Esophagus (tissue), 2 donors: Measurements from ENCODE around the gene EIF4G3. TPM values are rescaled to one million over a fixed set of nuclear protein-coding genes. Genes with fewer than 3 reads are reported as not detected.
"Not testable (repeated sequence)": the region's sequence is repeated elsewhere in the genome, so short reads cannot be mapped to it uniquely, and the experiment has no call there.

ENCODE experiments used
- H3K27ac ChIP-seq, 2 donors: one replicate each; pipeline ENCODE4 v1.5.1; 2013; ENCODE audit warnings: low read depth in 2 of 2, mild to moderate bottlenecking in 2 of 2, inconsistent platforms in 1 of 2, low read length in 1 of 2, moderate library complexity in 1 of 2
- H3K27me3 ChIP-seq, 2 donors: one replicate each; pipeline ENCODE4 v1.6.1; 2013; ENCODE audit warnings: low read length in 2 of 2, control low read depth in 1 of 2, mild to moderate bottlenecking in 1 of 2; ENCODE audit not compliant: insufficient read depth in 2 of 2, control insufficient read depth in 1 of 2
- H3K36me3 ChIP-seq, 2 donors: one replicate each; pipeline ENCODE4 v1.6.1; 2013; ENCODE audit warnings: low read length in 1 of 2; ENCODE audit not compliant: control insufficient read depth in 2 of 2, insufficient read depth in 2 of 2
- H3K4me1 ChIP-seq, 2 donors: one replicate each; pipeline ENCODE4 v1.6.1; 2013; ENCODE audit warnings: low read length in 1 of 2; ENCODE audit not compliant: control insufficient read depth in 2 of 2, insufficient read depth in 2 of 2
- H3K4me3 ChIP-seq, 2 donors: one replicate each; pipeline ENCODE4 v1.5.1; 2013; ENCODE audit warnings: low read length in 2 of 2, mild to moderate bottlenecking in 2 of 2, low read depth in 1 of 2, moderate library complexity in 1 of 2
- H3K9me3 ChIP-seq, 2 donors: one replicate each; pipeline ENCODE4 v1.6.1; 2013; ENCODE audit warnings: mild to moderate bottlenecking in 2 of 2, low read depth in 1 of 2, low read length in 1 of 2, moderate library complexity in 1 of 2; ENCODE audit not compliant: control insufficient read depth in 2 of 2, insufficient read depth in 1 of 2
- WGBS, 2 donors: extraction: QIAGEN DNeasy Blood & Tissue Kit; methylation state at CpG; one replicate each; pipeline ENCODE4 v1.1.7; 2013; 5-methylcytosine and 5-hydroxymethylcytosine counted together
- polyA plus RNA-seq, 2 donors: library from polyadenylated mRNA; stranded (reverse); fragments of 200-250 nt; gene quantifications; one replicate each; pipeline ENCODE4 v1.2.3, GENCODE V29; 2013
- donor health status: healthy with polysubstance abuse.
- donor health status: Bipolar disorder and iron deficiency.

The EIF4G3 gene
- polyA plus RNA-seq, 2 donors: 15.7 to 22.3 TPM

GRCh38 chr1:21174230-21174629 is 2.5 kb downstream of the EIF4G3 start:
- H3K27ac ChIP-seq: peak overlapping the region in 1 of 2 donors; percentile 96
- no peaks in the 10 kb centered on the region for H3K36me3 ChIP-seq
- no peaks in the 10 kb centered on the region for H3K27me3 ChIP-seq
- no peaks in the 10 kb centered on the region for H3K9me3 ChIP-seq
- H3K4me1 ChIP-seq: no peaks in the 10 kb centered on the region
- WGBS, 2 donors: 46 to 48% methylated on average over 2 of the region's 2 CpGs
- H3K4me3 ChIP-seq: peak overlapping the region in 1 of 2 donors; percentile 92

GRCh38 chr1:21173096-21173495 is 3.6 kb downstream of the EIF4G3 start:
- H3K27me3 ChIP-seq, H3K4me1 ChIP-seq, H3K27ac ChIP-seq, H3K9me3 ChIP-seq, H3K4me3 ChIP-seq, H3K36me3 ChIP-seq: not testable (repeated sequence)
- WGBS, 2 donors: 86 to 93% methylated on average over 12 of the region's 12 CpGs

- H3K36me3 ChIP-seq, H3K27me3 ChIP-seq, H3K4me3 ChIP-seq, H3K27ac ChIP-seq, H3K9me3 ChIP-seq, H3K4me1 ChIP-seq: not testable (repeated sequence)
- WGBS, 2 donors: 52 to 56% methylated on average over 4 of the region's 4 CpGs
Measured at GRCh38 chr1:21170837-21171236, 5.9 kb downstream of the EIF4G3 start.

GRCh38 chr1:21168444-21168843 is 8.3 kb downstream of the EIF4G3 start:
- no peak overlapping the region for H3K27ac ChIP-seq
- WGBS, 2 donors: 100% methylated on average over 2 of the region's 2 CpGs

GRCh38 chr1:21165646-21166045 is 11.1 kb downstream of the EIF4G3 start:
- Histone ChIP-seq H3K9me3 (no peaks in the 10 kb centered on the region), H3K4me3 (no peak overlapping the region), H3K27me3 (no peaks in the 10 kb centered on the region), H3K4me1 (no peaks in the 10 kb centered on the region), H3K27ac (no peak overlapping the region), H3K36me3 (no peaks in the 10 kb centered on the region)
- 80 to 90% methylated on average over 1 of the region's 1 CpG for WGBS, 2 donors

More at GRCh38 chr1:21168444-21168843, 8.3 kb downstream of the EIF4G3 start:
- H3K36me3 ChIP-seq: no peaks in the 10 kb centered on the region
- H3K4me1 ChIP-seq: no peaks in the 10 kb centered on the region
- H3K27me3 ChIP-seq: no peaks in the 10 kb centered on the region
- H3K4me3 ChIP-seq: no peak overlapping the region
- H3K9me3 ChIP-seq: no peaks in the 10 kb centered on the region

- no peaks in the 10 kb centered on the region for H3K4me1 ChIP-seq
- no peak overlapping the region for H3K4me3 ChIP-seq
- WGBS, 2 donors: 77 to 80% methylated on average over 2 of the region's 2 CpGs
- H3K36me3 ChIP-seq: no peaks in the 10 kb centered on the region
- no peaks in the 10 kb centered on the region for H3K9me3 ChIP-seq
- no peaks in the 10 kb centered on the region for H3K27me3 ChIP-seq
- H3K27ac ChIP-seq: no peak overlapping the region
Measured at GRCh38 chr1:21165076-21165475, 11.6 kb downstream of the EIF4G3 start.

- WGBS, 2 donors: 87 to 88% methylated on average over 8 of the region's 8 CpGs
- Histone ChIP-seq H3K9me3 (no peaks in the 10 kb centered on the region), H3K36me3 (peaks cover 0 to 2% of the 10 kb centered on the region in 2 donors), H3K27me3 (no peaks in the 10 kb centered on the region), H3K4me1 (no peaks in the 10 kb centered on the region), H3K27ac (no peak overlapping the region), H3K4me3 (no peak overlapping the region)
Measured at GRCh38 chr1:21164266-21164665, 12.4 kb downstream of the EIF4G3 start.

GRCh38 chr1:21162740-21163464 is 13.8 kb downstream of the EIF4G3 start:
- Histone ChIP-seq H3K9me3 (no peaks in the 10 kb centered on the region), H3K36me3 (peaks cover 0 to 2% of the 10 kb centered on the region in 2 donors)

GRCh38 chr1:21161842-21162241 is 14.9 kb downstream of the EIF4G3 start:
- Histone ChIP-seq H3K4me3 (no peak overlapping the region), H3K4me1 (no peaks in the 10 kb centered on the region), H3K36me3 (peaks cover 0 to 2% of the 10 kb centered on the region in 2 donors), H3K27me3 (no peaks in the 10 kb centered on the region), H3K27ac (no peak overlapping the region), H3K9me3 (no peaks in the 10 kb centered on the region)
- WGBS, 2 donors: 77 to 78% methylated on average over 6 of the region's 6 CpGs

More at GRCh38 chr1:21162740-21163464, 13.8 kb downstream of the EIF4G3 start:
- Histone ChIP-seq H3K27me3 (no peaks in the 10 kb centered on the region), H3K4me1 (no peaks in the 10 kb centered on the region), H3K27ac (no peak overlapping the region), H3K4me3 (no peak overlapping the region)

GRCh38 chr1:21160263-21160796 is 16.4 kb downstream of the EIF4G3 start:
- WGBS, 2 donors: 69 to 80% methylated on average over 3 of the region's 3 CpGs
- Histone ChIP-seq H3K9me3 (no peaks in the 10 kb centered on the region), H3K27ac (no peak overlapping the region), H3K4me1 (no peaks in the 10 kb centered on the region), H3K4me3 (no peak overlapping the region), H3K27me3 (no peaks in the 10 kb centered on the region), H3K36me3 (peaks cover 0 to 2% of the 10 kb centered on the region in 2 donors)
